UCSD-AML1 (cell line): Measurements from ENCODE around the gene LRRC75B.

Experiments
- DNase-seq: peaks from one replicate; lab custom pipeline; 2025; ENCODE audit not compliant: unreplicated experiment; lab: John Stamatoyannopoulos, UW

The LRRC75B gene

GRCh38 chr22:24587948-24588347, 4.9 kb downstream of the LRRC75B start:
- no peak for DNase-seq

DNA sequence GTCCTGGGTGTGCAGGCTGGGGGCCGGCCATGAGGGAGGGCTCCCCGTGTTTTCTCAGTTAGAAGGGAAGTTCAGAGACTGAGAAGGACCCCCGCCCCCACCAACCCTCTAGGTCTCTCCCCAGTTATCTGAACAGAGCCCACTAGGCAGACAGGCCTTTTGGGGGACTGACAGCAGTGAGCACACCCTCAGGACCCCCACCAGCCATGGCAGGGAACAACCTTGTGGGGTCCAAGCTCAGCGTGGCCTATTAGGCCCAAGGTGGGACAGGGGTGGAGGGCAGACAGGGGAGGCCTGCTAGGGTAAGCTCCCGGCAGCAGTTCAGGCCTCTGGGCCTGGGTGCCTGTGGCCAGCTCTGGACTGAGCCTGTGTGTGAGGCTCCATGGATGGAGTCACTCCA, 5.6 kb downstream of the LRRC75B start:
- no peak for DNase-seq

DNA sequence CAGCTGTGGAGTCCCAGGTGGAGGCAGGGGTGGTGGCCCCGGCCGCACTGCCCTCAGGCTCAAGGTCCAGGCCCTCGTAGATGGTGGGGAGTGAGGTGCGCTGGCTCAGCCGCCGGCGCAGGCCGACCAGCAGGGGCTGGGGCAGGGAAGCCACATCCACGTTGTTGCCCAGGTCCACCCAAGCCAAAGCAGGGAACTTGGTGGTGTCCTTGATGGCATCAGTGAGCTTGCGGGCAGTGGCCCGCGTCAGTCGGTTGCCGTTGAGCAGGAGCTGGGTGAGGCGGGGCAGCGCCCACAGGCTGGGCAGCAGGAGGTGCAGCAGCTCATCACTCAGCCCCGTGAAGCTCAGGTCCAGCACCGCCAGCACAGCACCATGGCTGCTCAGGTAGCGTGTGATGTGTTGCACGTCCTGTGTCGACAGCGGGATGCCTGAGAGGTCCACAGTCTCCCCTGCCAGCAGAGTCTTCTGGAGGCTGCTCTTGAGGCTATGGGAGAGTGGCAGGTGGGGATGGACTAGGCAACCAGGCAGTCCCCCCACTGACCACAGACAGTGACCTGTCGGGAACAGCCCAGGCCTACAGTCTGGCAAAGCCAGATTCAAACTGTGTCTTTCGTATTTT, 6.8 kb downstream of the LRRC75B start:
- DNase-seq, result no peak

DNA sequence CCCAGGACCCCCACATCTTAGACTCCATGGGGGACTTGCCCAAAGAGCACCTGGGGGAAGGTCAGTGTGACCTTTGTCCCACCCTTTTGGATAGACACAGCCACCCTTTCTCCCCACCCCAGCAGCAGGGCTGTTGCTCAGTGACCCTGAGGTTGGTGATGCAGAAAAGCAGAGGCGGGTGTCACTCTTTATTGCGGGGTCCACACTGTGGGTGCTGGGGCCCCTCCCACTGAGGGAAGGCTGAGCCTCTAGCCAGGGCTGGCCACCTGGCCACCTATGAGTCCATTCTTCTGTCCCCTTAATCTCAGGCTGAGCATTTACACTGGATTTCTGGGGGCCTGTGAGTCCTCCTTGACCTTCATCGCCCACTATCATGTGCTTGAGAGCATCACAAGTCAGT, 7.4 kb downstream of the LRRC75B start:
- no peak for DNase-seq

- DNase-seq, result no peak
Observed at GRCh38 chr22:24584871-24585411, 7.9 kb downstream of the LRRC75B start.

DNA sequence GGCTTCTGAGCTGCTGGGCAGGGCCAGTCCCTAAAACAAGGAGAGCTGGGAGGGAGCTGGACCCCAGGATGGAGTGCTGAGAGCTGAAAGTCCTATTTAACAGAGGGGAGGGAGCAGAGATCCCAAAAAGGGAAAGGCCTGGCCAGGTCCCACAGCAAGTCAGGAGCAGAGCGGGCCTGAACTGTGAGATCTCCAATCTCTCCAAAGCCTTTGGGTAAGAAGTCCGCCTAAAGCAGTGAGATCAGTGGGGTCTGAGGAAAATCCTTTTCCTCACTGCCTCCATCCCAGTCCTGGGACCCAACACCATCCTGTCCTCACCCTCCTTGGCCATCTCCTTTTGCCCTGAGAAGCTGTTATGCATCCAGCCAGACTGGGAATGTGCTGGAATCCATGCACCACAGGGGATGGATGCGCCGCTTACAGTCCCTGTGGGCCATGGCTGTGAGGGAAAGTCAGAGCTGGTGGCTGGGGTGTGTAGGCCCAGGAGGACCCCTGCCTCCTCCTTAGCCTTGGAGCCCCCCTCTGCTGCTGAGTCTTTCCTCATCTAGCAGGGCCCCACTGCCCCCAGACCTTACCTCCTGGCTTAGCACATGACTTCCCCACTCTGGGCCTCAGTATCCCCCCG, 8.6 kb downstream of the LRRC75B start:
- no peak for DNase-seq

GRCh38 chr22:24583221-24584165, 9.4 kb downstream of the LRRC75B start:
- no peak for DNase-seq

- DNase-seq, result no peak
Observed at GRCh38 chr22:24582056-24582814, 10.6 kb downstream of the LRRC75B start.

GRCh38 chr22:24580276-24580675, 12.6 kb downstream of the LRRC75B start:
- no peak for DNase-seq

- DNase-seq, result no peak
Observed at GRCh38 chr22:24579258-24579601, 13.6 kb downstream of the LRRC75B start.

GRCh38 chr22:24578355-24579257, 14.3 kb downstream of the LRRC75B start:
- DNase-seq, result no peak

DNA sequence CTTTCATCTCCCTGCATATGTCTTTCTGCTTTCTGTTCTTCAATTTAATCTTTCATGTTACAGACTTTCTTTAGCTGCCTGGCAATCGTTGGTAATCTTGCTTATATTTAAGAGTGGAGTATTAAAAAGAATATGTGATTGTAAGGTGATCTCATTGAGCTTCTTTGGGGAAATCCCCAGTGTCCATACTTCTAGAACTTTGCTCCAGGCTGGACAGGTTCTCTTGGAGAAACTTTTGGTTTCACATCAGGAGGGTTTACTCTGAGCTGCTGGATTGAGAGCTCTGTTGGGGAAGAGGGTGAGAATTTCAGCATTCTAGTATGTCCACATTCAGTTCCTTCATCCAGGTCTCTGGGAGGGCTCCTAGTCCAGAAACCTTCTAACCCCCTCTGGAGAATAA, 16.1 kb downstream of the LRRC75B start:
- DNase-seq, result no peak

DNA sequence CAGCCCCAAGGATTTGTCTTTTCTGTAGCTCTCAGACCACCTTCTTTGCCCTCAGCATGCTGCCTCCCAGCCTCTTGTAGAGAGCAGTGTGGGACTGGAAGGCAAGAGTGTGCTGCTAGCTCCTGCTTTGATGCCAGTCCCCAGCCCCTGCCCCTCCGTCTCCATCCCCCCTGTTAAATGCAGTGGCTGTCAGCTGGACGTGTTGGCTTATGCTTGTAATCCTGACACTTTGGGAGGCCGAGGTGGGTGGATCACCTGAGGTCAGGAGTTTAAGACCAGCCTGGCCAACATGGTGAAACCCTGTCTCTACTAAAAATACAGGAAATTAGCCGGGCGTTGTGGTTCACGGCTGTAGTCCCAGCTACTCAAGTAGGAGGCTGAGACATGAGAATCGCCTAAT, 21.6 kb downstream of the LRRC75B start:
- DNase-seq, result no peak

DNA sequence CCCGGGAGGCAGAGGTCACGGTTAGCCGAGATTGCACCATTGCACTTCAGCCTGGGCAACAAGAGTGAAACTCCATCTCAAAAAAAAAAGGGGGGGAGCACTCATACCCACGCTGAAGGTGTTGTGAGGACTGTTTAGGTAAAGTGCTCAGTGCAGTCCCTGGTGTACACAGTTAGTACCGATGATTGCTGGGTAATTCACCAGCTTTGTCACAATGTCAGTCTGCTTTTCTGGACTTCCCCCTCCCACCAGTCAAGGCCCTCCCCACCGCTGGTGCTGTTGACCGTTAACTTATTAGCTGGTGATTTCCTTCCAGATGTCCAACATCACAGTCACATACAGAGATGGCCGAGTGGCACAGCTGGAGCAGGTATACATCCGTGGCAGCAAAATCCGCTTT, 25.2 kb downstream of the LRRC75B start:
- DNase-seq, result no peak

DNA sequence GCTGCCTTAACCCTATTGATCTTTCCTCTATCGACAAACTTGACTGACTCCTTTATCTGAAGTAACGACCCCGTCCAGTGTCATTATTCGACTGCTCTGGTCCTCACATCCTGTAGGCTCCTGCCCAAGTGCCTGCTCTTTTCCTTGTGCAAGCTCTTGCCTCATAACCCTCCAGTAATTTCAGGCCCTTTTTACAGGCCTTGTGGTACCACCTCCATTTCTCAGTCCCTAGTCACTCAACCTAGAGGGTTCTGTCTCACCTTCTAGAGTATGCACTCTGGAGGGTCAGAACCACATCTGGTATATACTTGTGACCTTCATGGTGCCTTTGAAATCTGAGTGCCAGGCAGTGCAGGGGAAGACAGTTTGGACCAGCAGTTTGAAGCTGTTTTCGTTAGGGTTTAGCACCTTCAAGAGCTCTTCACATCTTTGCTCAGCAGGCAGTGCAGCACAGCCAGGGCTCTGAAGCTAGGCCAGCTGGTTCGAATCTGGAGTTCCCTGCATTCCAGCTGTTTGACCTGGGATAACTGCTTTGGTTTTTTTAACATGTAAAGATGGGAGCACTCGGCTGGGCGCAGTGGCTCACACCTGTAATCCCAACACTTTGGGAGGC, 25.9 kb downstream of the LRRC75B start:
- no peak for DNase-seq

DNA sequence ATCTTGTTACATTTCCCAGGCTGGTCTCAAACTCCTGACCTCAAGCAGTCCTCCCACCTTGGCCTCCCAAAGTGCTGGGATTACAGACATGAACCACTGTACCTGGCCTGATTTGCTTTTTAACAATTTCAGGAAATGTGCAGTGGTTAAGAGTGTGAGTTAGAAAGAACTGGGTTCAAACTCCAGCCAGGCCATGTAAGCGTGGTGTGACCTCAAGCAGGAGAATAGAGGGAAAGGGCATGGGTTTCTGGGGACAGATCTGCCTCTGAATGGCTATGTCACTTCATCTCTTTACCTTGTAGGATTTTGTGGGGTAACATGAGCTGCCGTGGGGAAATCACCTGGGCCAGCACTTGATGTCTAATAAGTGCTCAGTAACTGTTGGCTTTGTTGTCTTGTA, 27.8 kb downstream of the LRRC75B start:
- DNase-seq, result no peak

GRCh38 chr22:24564376-24565058, 28.4 kb downstream of the LRRC75B start:
- DNase-seq, result no peak

DNA sequence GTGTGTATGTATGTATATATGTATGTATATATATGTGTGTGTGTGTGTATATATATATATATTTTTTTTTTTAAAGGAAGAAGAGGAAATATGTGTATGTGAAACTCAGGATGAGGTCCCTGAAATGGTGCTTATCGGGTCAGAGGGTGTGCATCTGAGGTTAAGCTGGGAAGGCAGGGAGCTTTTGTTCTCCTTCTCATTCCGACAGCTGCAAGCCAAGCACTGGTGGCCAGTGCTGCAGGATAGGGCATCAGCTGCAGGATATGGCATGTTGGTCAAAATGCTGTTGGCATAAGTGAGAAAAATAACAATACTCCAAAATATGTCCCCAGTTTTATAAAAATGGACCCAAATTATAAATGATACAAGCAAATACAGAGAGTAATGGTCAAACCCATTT, 29.6 kb downstream of the LRRC75B start:
- no peak for DNase-seq

DNA sequence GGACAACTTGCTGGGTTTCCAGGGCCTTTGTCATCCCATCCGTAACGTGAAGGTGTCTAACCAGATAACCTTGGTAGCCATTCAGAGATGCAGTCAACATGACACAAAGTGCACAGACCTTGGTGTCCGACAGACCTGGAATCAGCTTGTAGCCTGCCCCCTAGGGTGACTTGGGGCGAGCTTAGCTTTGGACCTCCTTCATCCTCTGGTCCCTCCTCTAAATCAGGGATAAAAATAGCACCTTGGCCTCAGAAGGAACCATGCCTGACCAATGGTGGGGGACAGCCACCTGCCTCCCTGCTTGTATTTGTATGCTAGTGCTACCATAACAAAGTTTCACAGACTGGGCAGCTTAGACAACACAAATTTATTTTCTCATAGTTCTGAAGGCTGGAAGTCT, 33.4 kb downstream of the LRRC75B start:
- no peak for DNase-seq
